Neural progenitor cell (in vitro differentiated cells): Measurements from ENCODE around the gene HOXC10. TPM values are rescaled to one million over a fixed set of nuclear protein-coding genes. Genes with fewer than 3 reads are reported as not detected.

Source experiments
- DNase-seq: peaks from one replicate; pipeline ENCODE4 v3.0.0-alpha.2; 2016; ENCODE audit warnings: low spot score
- H2AFZ ChIP-seq: fragments of 200-600 bp; sonication (generic); replicated peaks from 2 replicates; pipeline ENCODE4 v1.6.1; 2016; ENCODE audit warnings: antibody characterized with exemption
- H3F3A ChIP-seq: fragments of 200-600 bp; sonication (generic); 2 replicates; pipeline ENCODE4 v1.6.1; 2016; ENCODE audit warnings: antibody characterized with exemption, low read depth
- H3K27ac ChIP-seq: fragments of 200-600 bp; sonication (generic); 2 replicates; pipeline ENCODE4 v1.5.1; 2016; ENCODE audit warnings: mild to moderate bottlenecking
- H3K27me3 ChIP-seq: fragments of 200-600 bp; sonication (generic); 2 replicates; pipeline ENCODE4 v1.6.1; 2016; ENCODE audit warnings: mild to moderate bottlenecking, moderate library complexity
- H3K36me3 ChIP-seq: fragments of 200-600 bp; sonication (generic); 2 replicates; pipeline ENCODE4 v1.5.1; 2016
- H3K4me1 ChIP-seq: fragments of 200-600 bp; sonication (generic); 2 replicates; pipeline ENCODE4 v1.6.1; 2016; ENCODE audit warnings: mixed run types
- H3K4me2 ChIP-seq: fragments of 200-600 bp; sonication (generic); 2 replicates; pipeline ENCODE4 v1.6.1; 2016
- H3K4me3 ChIP-seq: fragments of 200-600 bp; sonication (generic); 2 replicates; pipeline ENCODE4 v1.5.1; 2016
- H3K79me2 ChIP-seq: fragments of 200-600 bp; sonication (generic); 2 replicates; pipeline ENCODE4 v1.6.1; 2016; ENCODE audit warnings: low read depth
- H3K9ac ChIP-seq: fragments of 200-600 bp; sonication (generic); 2 replicates; pipeline ENCODE4 v1.6.1; 2016
- H3K9me3 ChIP-seq: fragments of 200-600 bp; sonication (generic); 2 replicates; pipeline ENCODE4 v1.5.1; 2016; ENCODE audit warnings: low read depth
- H4K20me1 ChIP-seq: fragments of 200-600 bp; sonication (generic); 2 replicates; pipeline ENCODE4 v1.6.1; 2016; ENCODE audit warnings: low read depth
- H3K27ac Mint-ChIP-seq: 3 replicates; pipeline ENCODE4 v1.8.0; 2021; ENCODE audit warnings: mixed read lengths
- H3K27me3 Mint-ChIP-seq: 2 replicates; pipeline ENCODE4 v1.8.0; 2022; ENCODE audit warnings: low read depth, mild to moderate bottlenecking, inconsistent platforms, moderate library complexity, mixed read lengths; ENCODE audit not compliant: insufficient read depth
- H3K36me3 Mint-ChIP-seq: 3 replicates; pipeline ENCODE4 v1.8.0; 2021; ENCODE audit warnings: mixed read lengths
- H3K4me1 Mint-ChIP-seq: 3 replicates; pipeline ENCODE4 v1.8.0; 2021; ENCODE audit warnings: mixed read lengths
- H3K4me3 Mint-ChIP-seq: 3 replicates; pipeline ENCODE4 v1.8.0; 2021; ENCODE audit warnings: mild to moderate bottlenecking, moderate library complexity, mixed read lengths
- H3K9me3 Mint-ChIP-seq: 3 replicates; pipeline ENCODE4 v1.8.0; 2020; ENCODE audit warnings: mixed read lengths
- CTCF ChIP-seq: fragments of 200-600 bp; sonication (generic); IDR thresholded peaks from 2 replicates; pipeline ENCODE4 v1.5.1; 2017; ENCODE audit warnings: antibody characterized with exemption, mild to moderate bottlenecking
- EZH2 ChIP-seq: fragments of 200-600 bp; sonication (generic); IDR thresholded peaks from 2 replicates; pipeline ENCODE4 v1.6.1; 2017; ENCODE audit warnings: antibody characterized with exemption, mild to moderate bottlenecking, moderate library complexity
- EZH2phosphoT487 ChIP-seq: fragments of 200-600 bp; sonication (generic); IDR thresholded peaks from 2 replicates; pipeline ENCODE4 v1.6.1; 2017; ENCODE audit warnings: antibody characterized with exemption
- total RNA-seq: library from RNA; depleted of rRNA; stranded (reverse); fragments of >200 nt; gene quantifications from 2 replicates; pipeline ENCODE4 v1.2.3, GENCODE V29; 2015; ENCODE audit warnings: low replicate concordance

The HOXC10 gene
- total RNA-seq, 1 donor from 2014 or later, result not detected

- Histone ChIP-seq H4K20me1 (peaks cover 40% of the 10 kb centered on the region), H3K27me3 (peaks cover 100% of the 10 kb centered on the region), H3K36me3 (no peaks in the 10 kb centered on the region), H3K4me1 (no peaks in the 10 kb centered on the region), H3K9ac (no peak overlapping the region), H3K4me2 (no peak overlapping the region), H2AFZ (no peak overlapping the region), H3K4me3 (no peak overlapping the region), H3K79me2 (no peaks in the 10 kb centered on the region), H3F3A (peaks cover 4% of the 10 kb centered on the region), H3K9me3 (no peaks in the 10 kb centered on the region), H3K27ac (no peak overlapping the region)
- no peaks in the 10 kb centered on the region for H3K4me1 Mint-ChIP-seq
- no peaks in the 10 kb centered on the region for H3K36me3 Mint-ChIP-seq
- H3K4me3 Mint-ChIP-seq, result no peak overlapping the region
- TF ChIP-seq CTCF, result no peak
- DNase-seq, result no peak
- H3K9me3 Mint-ChIP-seq, result peaks cover 6% of the 10 kb centered on the region
- no peak overlapping the region for H3K27ac Mint-ChIP-seq
- peaks cover 99% of the 10 kb centered on the region for H3K27me3 Mint-ChIP-seq
These were observed 37.2 kb upstream of the HOXC10 start for GRCh38 chr12:53947743-53948142.

GRCh38 chr12:53948650-53949593 is 36.0 kb upstream of the HOXC10 start:
- Histone ChIP-seq H3K4me3 (no peak overlapping the region), H3K27ac (no peak overlapping the region), H3K27me3 (peaks cover 100% of the 10 kb centered on the region), H3K4me2 (no peak overlapping the region), H4K20me1 (peaks cover 50% of the 10 kb centered on the region), H3K9me3 (no peaks in the 10 kb centered on the region), H3F3A (peaks cover 5% of the 10 kb centered on the region), H3K36me3 (no peaks in the 10 kb centered on the region), H3K4me1 (no peaks in the 10 kb centered on the region), H3K79me2 (no peaks in the 10 kb centered on the region), H2AFZ (no peak overlapping the region), H3K9ac (no peak overlapping the region)
- Mint-ChIP-seq H3K4me1 (no peaks in the 10 kb centered on the region), H3K27me3 (peaks cover 99% of the 10 kb centered on the region), H3K4me3 (no peak overlapping the region), H3K9me3 (peaks cover 4% of the 10 kb centered on the region), H3K36me3 (no peaks in the 10 kb centered on the region), H3K27ac (no peak overlapping the region)
- DNase-seq, result no peak
- TF ChIP-seq EZH2, result no peak

GRCh38 chr12:53949631-53950436 is 35.1 kb upstream of the HOXC10 start:
- no peaks in the 10 kb centered on the region for H3K79me2 ChIP-seq
- no peak overlapping the region for H3K27ac Mint-ChIP-seq
- H3K4me1 ChIP-seq, result no peaks in the 10 kb centered on the region
- H3F3A ChIP-seq, result peaks cover 5% of the 10 kb centered on the region
- peaks cover 99% of the 10 kb centered on the region for H3K27me3 Mint-ChIP-seq
- no peak overlapping the region for H2AFZ ChIP-seq
- DNase-seq, result no peak
- peaks cover 100% of the 10 kb centered on the region for H3K27me3 ChIP-seq
- H3K9me3 ChIP-seq, result no peaks in the 10 kb centered on the region
- no peak overlapping the region for H3K4me3 ChIP-seq
- no peaks in the 10 kb centered on the region for H3K36me3 Mint-ChIP-seq
- peaks cover 4% of the 10 kb centered on the region for H3K9me3 Mint-ChIP-seq
- H3K36me3 ChIP-seq, result no peaks in the 10 kb centered on the region
- H3K27ac ChIP-seq, result no peak overlapping the region
- H3K4me3 Mint-ChIP-seq, result no peak overlapping the region
- H3K4me2 ChIP-seq, result no peak overlapping the region
- H3K9ac ChIP-seq, result no peak overlapping the region
- peaks cover 58% of the 10 kb centered on the region for H4K20me1 ChIP-seq
- no peaks in the 10 kb centered on the region for H3K4me1 Mint-ChIP-seq
- TF ChIP-seq EZH2phosphoT487 (peak; percentile 77), CTCF (no peak), EZH2 (peak; percentile 4)
